ENCODE measurements around the gene SOX4. TPM values are rescaled to one million over a fixed set of nuclear protein-coding genes. Genes with fewer than 3 reads are reported as not detected.
"Not testable (repeated sequence)": the region's sequence is repeated elsewhere in the genome, so short reads cannot be mapped to it uniquely, and the experiment has no call there.

Gene SOX4
- total RNA-seq (2014; rRNA removed; shearing (Covaris generic)) (3.0 and 4.5 TPM in 2 replicates), polyA plus RNA-seq (2016; fragmentation: Nextera tagmentation; extraction: Ambion mirVana) (6.3 and 7.0 TPM in 2 replicates)

GRCh38 chr6:21593412-21593926, at the start of gene SOX4:
SOX4 (plus strand) TSS chr6:21593751; CDS start chr6:21594535, 784 bp downstream.
- WGBS, 2 experiments (ENCODE audit: low coverage in 1 of 2, low lambda C conversion rate in 2 of 2, missing lambda C conversion rate in 2 of 2): 1 to 2% methylated on average over 19 of the region's 19 CpGs
- Histone ChIP-seq H4K20me1 (ENCODE audit: insufficient read depth) (no peaks in the 10 kb centered on the region), H3K9ac (peak within 1 kb of the TSS; percentile 85), H3K36me3 (ENCODE audit: low read depth) (no peaks in the 10 kb centered on the region), H3K79me2 (ENCODE audit: insufficient read depth) (peaks cover 27% of the 10 kb centered on the region), H3K9me2 (ENCODE audit: insufficient read depth) (no peaks in the 10 kb centered on the region), H3F3A (ENCODE audit: insufficient read depth) (peaks cover 13% of the 10 kb centered on the region), H3K4me1 (ENCODE audit: insufficient read depth) (peaks cover 8% of the 10 kb centered on the region), H3K27me3 (replicated peaks; ENCODE audit: insufficient read depth) (no peaks in the 10 kb centered on the region), H2AFZ (peak within 1 kb of the TSS; percentile 94), H3K4me3 (peak within 1 kb of the TSS; percentile 88), H3K4me2 (ENCODE audit: unreplicated experiment) (peak within 1 kb of the TSS; percentile 94), H3K9me3 (ENCODE audit: low read depth) (no peaks in the 10 kb centered on the region), H3K27ac (peak within 1 kb of the TSS; percentile 82)
- in situ Hi-C loops (cut with MboI): no loop called here
- TF ChIP-seq EZH2phosphoT487 (IDR thresholded peaks at IDR 0.05; ENCODE audit: insufficient read depth, low read depth) (no peak), EZH2 (IDR thresholded peaks at IDR 0.05; ENCODE audit: insufficient read depth, poor library complexity, severe bottlenecking) (no peak)
- peak; percentile 97 for DNase-seq

GRCh38 chr6:21552286-21552685, 41.3 kb upstream of the SOX4 start:
- DNase-seq; H3K4me1 ChIP-seq (ENCODE audit: insufficient read depth); in situ Hi-C loops (cut with MboI); H3K9me2 ChIP-seq (ENCODE audit: insufficient read depth); H4K20me1 ChIP-seq (ENCODE audit: insufficient read depth); H3K79me2 ChIP-seq (ENCODE audit: insufficient read depth); H3F3A ChIP-seq (ENCODE audit: insufficient read depth); H3K4me3 ChIP-seq; H3K27me3 ChIP-seq (replicated peaks; ENCODE audit: insufficient read depth); H3K9me3 ChIP-seq (ENCODE audit: low read depth); H3K36me3 ChIP-seq (ENCODE audit: low read depth); H3K9ac ChIP-seq; H3K27ac ChIP-seq; H3K4me2 ChIP-seq (ENCODE audit: unreplicated experiment); H2AFZ ChIP-seq: not testable (repeated sequence)
- WGBS, 2 experiments (ENCODE audit: low coverage in 1 of 2, low lambda C conversion rate in 2 of 2, missing lambda C conversion rate in 2 of 2): 85 to 86% methylated on average over 19 to 24 of the region's 27 CpGs

GRCh38 chr6:21554286-21554685, 39.3 kb upstream of the SOX4 start:
- no peak for DNase-seq
- H2AFZ ChIP-seq: no peak overlapping the region
- H3K4me3 ChIP-seq: no peak overlapping the region
- WGBS, 2 experiments (ENCODE audit: low coverage in 1 of 2, low lambda C conversion rate in 2 of 2, missing lambda C conversion rate in 2 of 2): 75 to 82% methylated on average over 5 of the region's 5 CpGs
- H3K9me3 ChIP-seq (ENCODE audit: low read depth): no peaks in the 10 kb centered on the region
- no peak overlapping the region for H3K4me2 ChIP-seq (ENCODE audit: unreplicated experiment)
- H3K79me2 ChIP-seq (ENCODE audit: insufficient read depth): no peaks in the 10 kb centered on the region
- H3F3A ChIP-seq (ENCODE audit: insufficient read depth): no peaks in the 10 kb centered on the region
- in situ Hi-C loops (cut with MboI): no loop called here
- no peaks in the 10 kb centered on the region for H3K36me3 ChIP-seq (ENCODE audit: low read depth)
- H3K9me2 ChIP-seq (ENCODE audit: insufficient read depth): no peaks in the 10 kb centered on the region
- no peaks in the 10 kb centered on the region for H3K27me3 ChIP-seq (replicated peaks; ENCODE audit: insufficient read depth)
- no peaks in the 10 kb centered on the region for H3K4me1 ChIP-seq (ENCODE audit: insufficient read depth)
- no peak overlapping the region for H3K27ac ChIP-seq
- no peak overlapping the region for H3K9ac ChIP-seq
- H4K20me1 ChIP-seq (ENCODE audit: insufficient read depth): no peaks in the 10 kb centered on the region
- TF ChIP-seq EZH2phosphoT487 (IDR thresholded peaks at IDR 0.05; ENCODE audit: insufficient read depth, low read depth) (no peak), EZH2 (IDR thresholded peaks at IDR 0.05; ENCODE audit: insufficient read depth, poor library complexity, severe bottlenecking) (no peak)

- no peaks in the 10 kb centered on the region for H3K9me3 ChIP-seq (ENCODE audit: low read depth)
- H3K79me2 ChIP-seq (ENCODE audit: insufficient read depth): no peaks in the 10 kb centered on the region
- H3K4me2 ChIP-seq (ENCODE audit: unreplicated experiment): no peak overlapping the region
- no peaks in the 10 kb centered on the region for H3K27me3 ChIP-seq (replicated peaks; ENCODE audit: insufficient read depth)
- no peaks in the 10 kb centered on the region for H3K4me1 ChIP-seq (ENCODE audit: insufficient read depth)
- H2AFZ ChIP-seq: no peak overlapping the region
- H4K20me1 ChIP-seq (ENCODE audit: insufficient read depth): no peaks in the 10 kb centered on the region
- no peaks in the 10 kb centered on the region for H3F3A ChIP-seq (ENCODE audit: insufficient read depth)
- no peaks in the 10 kb centered on the region for H3K36me3 ChIP-seq (ENCODE audit: low read depth)
- H3K4me3 ChIP-seq: no peak overlapping the region
- no peak for TF ChIP-seq EZH2 (IDR thresholded peaks at IDR 0.05; ENCODE audit: insufficient read depth, poor library complexity, severe bottlenecking)
- TF ChIP-seq EZH2phosphoT487 (IDR thresholded peaks at IDR 0.05; ENCODE audit: insufficient read depth, low read depth): no peak
- H3K27ac ChIP-seq: no peak overlapping the region
- WGBS, 2 experiments (ENCODE audit: low coverage in 1 of 2, low lambda C conversion rate in 2 of 2, missing lambda C conversion rate in 2 of 2): 82 to 86% methylated on average over 5 of the region's 5 CpGs
- H3K9ac ChIP-seq: no peak overlapping the region
- no peaks in the 10 kb centered on the region for H3K9me2 ChIP-seq (ENCODE audit: insufficient read depth)
- no peak for DNase-seq
- in situ Hi-C loops (cut with MboI): no loop called here
Measured at GRCh38 chr6:21555197-21555596, 38.4 kb upstream of the SOX4 start.

GRCh38 chr6:21556511-21556910, 37.0 kb upstream of the SOX4 start:
- no peak for DNase-seq
- Histone ChIP-seq H3F3A (ENCODE audit: insufficient read depth) (no peaks in the 10 kb centered on the region), H3K36me3 (ENCODE audit: low read depth) (no peaks in the 10 kb centered on the region), H3K4me3 (no peak overlapping the region), H3K4me1 (ENCODE audit: insufficient read depth) (no peaks in the 10 kb centered on the region), H3K4me2 (ENCODE audit: unreplicated experiment) (no peak overlapping the region), H3K9me2 (ENCODE audit: insufficient read depth) (no peaks in the 10 kb centered on the region), H3K27me3 (replicated peaks; ENCODE audit: insufficient read depth) (no peaks in the 10 kb centered on the region), H3K9ac (no peak overlapping the region), H4K20me1 (ENCODE audit: insufficient read depth) (no peaks in the 10 kb centered on the region), H2AFZ (no peak overlapping the region), H3K79me2 (ENCODE audit: insufficient read depth) (no peaks in the 10 kb centered on the region), H3K9me3 (ENCODE audit: low read depth) (no peaks in the 10 kb centered on the region), H3K27ac (no peak overlapping the region)
- in situ Hi-C loops (cut with MboI): no loop called here
- TF ChIP-seq EZH2 (IDR thresholded peaks at IDR 0.05; ENCODE audit: insufficient read depth, poor library complexity, severe bottlenecking): no peak
- no peak for TF ChIP-seq EZH2phosphoT487 (IDR thresholded peaks at IDR 0.05; ENCODE audit: insufficient read depth, low read depth)
- WGBS, 2 experiments (ENCODE audit: low coverage in 1 of 2, low lambda C conversion rate in 2 of 2, missing lambda C conversion rate in 2 of 2): 38 to 43% methylated on average over 6 of the region's 6 CpGs
